K562 (cell line): Measurements from ENCODE around the gene TEX14. TPM values are rescaled to one million over a fixed set of nuclear protein-coding genes. Genes with fewer than 3 reads are reported as not detected.
A peak's percentile ranks its signal among the peaks of the same experiment; 100 is the strongest.

Experiments used
- ATAC-seq: fragments of 200-7000 bp; cut with Tn5 transposase; 3 replicates; pipeline ENCODE4 v1.9.1; 2020; ENCODE audit warnings: moderate library complexity
- BruUV-seq: library from RNA; stranded (reverse); fragments of 400-500 nt; replicated peaks from 2 replicates; lab custom pipeline; 2021; lab: Mats Ljungman, UMichigan
- CTCF ChIA-PET: fragments of 300-600 bp; formaldehyde crosslinking; extraction: SDS; loops from one replicate; lab custom pipeline; 2021; ENCODE audit warnings: low intra/inter-chr PET ratio; lab: Yijun Ruan, JAX
- POLR2A ChIA-PET: fragments of 300-600, 350-650 bp; sonication (Branson Sonifier 250); formaldehyde crosslinking; extraction: SDS; loops from one replicate; lab custom pipeline; 2021; ENCODE audit warnings: antibody characterized with exemption, inconsistent platforms; lab: Yijun Ruan, JAX
- DNase-seq, 4 experiments: peaks; one replicate each; pipeline versions ENCODE4 v3.0.0 to v3.0.0-alpha.2; 2011 to 2018; ENCODE audit warnings: low spot score in 3 of 4, mixed read lengths in 3 of 4; ENCODE audit errors: extremely low read depth in 1 of 4
- FAIRE-seq: peaks from 2 replicates; lab custom pipeline; 2011; peaks lifted over from hg19 to GRCh38; lab: Jason Lieb, UNC
- H2AFZ ChIP-seq: 2 replicates; pipeline ENCODE4 v1.6.0; 2011; ENCODE audit warnings: low read depth, low read length, control low read depth, inconsistent platforms
- H3K27ac ChIP-seq: fragments of 200-600 bp; 3 replicates; pipeline ENCODE4 v1.8.0; 2011; ENCODE audit warnings: low read depth, mild to moderate bottlenecking, control low read depth, inconsistent platforms, low read length, moderate library complexity, mixed read lengths; ENCODE audit errors: extremely low read depth
- H3K27me3 ChIP-seq, 2 experiments: fragments of 300-600 bp in 1 of 2; 2 replicates in 1 of 2; 3 replicates in 1 of 2; pipeline versions ENCODE4 v1.6.0 to v1.8.0; 2011; ENCODE audit warnings: inconsistent platforms in 2 of 2, low read length in 2 of 2, mild to moderate bottlenecking in 1 of 2, mixed read lengths in 1 of 2, moderate library complexity in 1 of 2; ENCODE audit not compliant: control insufficient read depth in 2 of 2, insufficient read depth in 2 of 2
- H3K36me3 ChIP-seq: fragments of 300-600 bp; 3 replicates; pipeline ENCODE4 v1.8.0; 2011; ENCODE audit warnings: mild to moderate bottlenecking, low read length, inconsistent platforms; ENCODE audit not compliant: control insufficient read depth, insufficient read depth
- H3K4me1 ChIP-seq, 2 experiments: fragments of 200-600 bp in 1 of 2; replicated peaks in 1 of 2; 2 replicates in 1 of 2; 3 replicates in 1 of 2; pipeline versions ENCODE4 v1.5.1 to v1.8.0; 2011; ENCODE audit warnings: inconsistent platforms in 2 of 2, low read length in 2 of 2, mild to moderate bottlenecking in 1 of 2, mixed read lengths in 1 of 2, moderate library complexity in 1 of 2; ENCODE audit not compliant: control insufficient read depth in 2 of 2, insufficient read depth in 2 of 2
- H3K4me2 ChIP-seq: 2 replicates; pipeline ENCODE4 v1.6.1; 2011; ENCODE audit warnings: low read length, control low read depth, inconsistent platforms, mixed read lengths; ENCODE audit not compliant: insufficient read depth
- H3K4me3 ChIP-seq: fragments of 200-600 bp; sonication (generic), shearing (Covaris generic); 2 replicates; pipeline ENCODE4 v1.5.1; 2016; ENCODE audit warnings: control low read depth, inconsistent platforms
- H3K79me2 ChIP-seq: fragments of 200-600 bp; 3 replicates; pipeline ENCODE4 v1.8.0; 2011; ENCODE audit warnings: low read length, inconsistent platforms; ENCODE audit not compliant: control insufficient read depth, insufficient read depth
- H3K9ac ChIP-seq, 2 experiments: 2 replicates each; pipeline versions ENCODE4 v1.6.0 to v1.6.1; 2011; ENCODE audit warnings: low read depth in 2 of 2, low read length in 2 of 2, control low read depth in 1 of 2, inconsistent platforms in 1 of 2, mild to moderate bottlenecking in 1 of 2, mixed read lengths in 1 of 2; ENCODE audit not compliant: insufficient read depth in 1 of 2
- H3K9me1 ChIP-seq: one replicate; pipeline ENCODE4 v1.6.0; 2011; ENCODE audit warnings: inconsistent platforms, mild to moderate bottlenecking, low read length, moderate library complexity; ENCODE audit not compliant: control insufficient read depth, insufficient read depth
- H3K9me3 ChIP-seq: replicated peaks from 2 replicates; pipeline ENCODE4 v1.5.1; 2011; ENCODE audit warnings: low read depth, low read length, inconsistent platforms; ENCODE audit not compliant: control insufficient read depth, insufficient read depth
- H4K20me1 ChIP-seq: replicated peaks from 2 replicates; pipeline ENCODE4 v1.6.1; 2011; ENCODE audit warnings: low read length, inconsistent platforms, mixed read lengths; ENCODE audit not compliant: control insufficient read depth, insufficient read depth
- CBFA2T2 ChIP-seq: fragments of 450-650 bp; conservative IDR thresholded peaks from 2 replicates; pipeline ENCODE4 v1.6.1; 2017; ENCODE audit warnings: mild to moderate bottlenecking
- CBFA2T3 ChIP-seq: fragments of 450-650 bp; IDR thresholded peaks from 2 replicates; pipeline ENCODE4 v1.6.1; 2017
- CTCF ChIP-seq, 3 experiments: IDR thresholded peaks in 2 of 3; conservative IDR thresholded peaks in 1 of 3; 2 replicates each; pipeline ENCODE4 v1.5.1; 2011 to 2012; ENCODE audit warnings: low read length in 3 of 3, mild to moderate bottlenecking in 3 of 3, control low read depth in 2 of 3, improper control_type of control experiment in 1 of 3, inconsistent platforms in 1 of 3, low read depth in 1 of 3, mixed read lengths in 1 of 3, moderate library complexity in 1 of 3; ENCODE audit not compliant: insufficient read depth in 2 of 3
- E2F5 ChIP-seq: sonication (generic); formaldehyde crosslinking; IDR thresholded peaks from 2 replicates; pipeline ENCODE4 v1.8.0; 2022; ENCODE audit warnings: mild to moderate bottlenecking, missing genetic modification reagents
- HINFP ChIP-seq: fragments of 450-650 bp; conservative IDR thresholded peaks from 2 replicates; pipeline ENCODE4 v1.6.1; 2016; ENCODE audit warnings: missing genetic modification characterization, low read depth, mild to moderate bottlenecking, control low read depth, missing compliant biosample characterization
- SAP30 ChIP-seq: fragments of 200-600 bp; sonication (generic); IDR thresholded peaks from 2 replicates; pipeline ENCODE4 v1.6.1; 2012; ENCODE audit warnings: borderline replicate concordance, low read depth, mild to moderate bottlenecking, moderate library complexity, low read length, control low read depth, inconsistent platforms; ENCODE audit not compliant: insufficient read depth, poor library complexity, severe bottlenecking
- SRSF3 ChIP-seq: fragments of 200-400 bp; formaldehyde crosslinking; IDR thresholded peaks from 2 replicates; pipeline ENCODE4 v1.6.1; 2016; ENCODE audit warnings: mild to moderate bottlenecking, low read length, moderate library complexity; ENCODE audit not compliant: insufficient read depth
- USF1 ChIP-seq: sonication (generic); formaldehyde crosslinking; IDR thresholded peaks from 2 replicates; pipeline ENCODE4 v1.9.0; 2022; ENCODE audit warnings: mild to moderate bottlenecking, missing genetic modification reagents
- ZNF140 ChIP-seq: fragments of 250-450 bp; sonication (Bioruptor Pico); IDR thresholded peaks from 2 replicates; pipeline ENCODE4 v1.8.0; 2021; ENCODE audit warnings: moderate library complexity, mild to moderate bottlenecking, inconsistent platforms
- WGBS: fragments of 100-300 bp; shearing (Covaris generic); methylation state at CpG from one replicate; pipeline ENCODE4 v1.1.6; 2016; ENCODE audit warnings: low coverage, mixed read lengths; ENCODE audit not compliant: insufficient coverage; ENCODE audit errors: missing lambda C conversion rate; 5-methylcytosine and 5-hydroxymethylcytosine counted together
- in situ Hi-C: fragments of 300-500 bp; cut with MboI; formaldehyde crosslinking; loops from 4 replicates; pipeline ENCODE4 v1.15.0; 2018; ENCODE audit warnings: inconsistent platforms, mixed read lengths
- intact Hi-C: fragments of 100-400 bp; cut with micrococcal nuclease; formaldehyde crosslinking; loops from 2 replicates; pipeline ENCODE4 v1.14.2; 2022
- polyA plus RNA-seq, 8 experiments: library from polyadenylated mRNA; depleted of rRNA in 4 of 8; stranded (reverse) in 5 of 8; unstranded in 3 of 8; fragments of >200 nt; fragmentation: Nextera tagmentation in 2 of 8; fragmentation: Illumina TruSeq in 1 of 8; extraction: Ambion mirVana in 2 of 8; extraction: Trizol in 1 of 8; gene quantifications; 2 replicates each; pipeline versions ENCODE4 v1.2.1 to v1.2.3, GENCODE V29; 2011 to 2014; ENCODE audit warnings: inconsistent platforms in 1 of 8, missing spikeins in 1 of 8
- total RNA-seq, 7 experiments: library from RNA; depleted of rRNA in 6 of 7; stranded (reverse); fragments of >200 nt in 6 of 7; fragmentation: Illumina TruSeq in 2 of 7; extraction: Trizol in 2 of 7; gene quantifications; 2 replicates each; pipeline versions ENCODE4 v1.2.1 to v1.2.3, GENCODE V29; 2011 to 2021; ENCODE audit warnings: low replicate concordance in 1 of 7

Gene TEX14
- total and polyA plus RNA-seq, 9 of the 15 experiments (the other 6 are each of a cell fraction or from before 2014, with no cell fraction given), result 0.05 to 0.12 (median 0.09) TPM; not detected in 1

- no peak overlapping the region for H3K4me3 ChIP-seq
- no peak overlapping the region for H3K27ac ChIP-seq
- intact Hi-C loops (no loop called here), in situ Hi-C loops (no loop called here)
- H3K9me3 ChIP-seq, result no peaks in the 10 kb centered on the region
- 2% methylated on average over 3 of the region's 3 CpGs for WGBS
- no peak overlapping the region for H3K4me2 ChIP-seq
- ChIA-PET CTCF (no interaction called here), POLR2A (interaction anchor here (0.8 to 2.1 kb wide), 5 partner anchors 10 to 103 kb away, joined by 3 to 8 read pairs (median 4); no protein-coding TSS in a partner anchor)
- TF ChIP-seq SAP30 (no peak), CBFA2T2 (peak; percentile 31; the same call in 1 of the 2 replicates), CBFA2T3 (peak; percentile 37; the same call in 1 of the 2 replicates)
- no peaks in the 10 kb centered on the region for H3K79me2 ChIP-seq
- H3K4me1 ChIP-seq, result peaks cover 2 to 16% of the 10 kb centered on the region in 2 experiments; a peak in 4 of 5 replicates
- H3K9ac ChIP-seq, result 0 out of 4 replicates have a peak overlapping the region, but pooled peaks of 1 of the 2 experiments have one; percentile 56
- BruUV-seq, result no TSS peak
- no peaks in the 10 kb centered on the region for H3K27me3 ChIP-seq
- ATAC-seq (no peak), FAIRE-seq (no peak), DNase-seq (no peak)
- no peaks in the 10 kb centered on the region for H3K36me3 ChIP-seq
- H3K9me1 ChIP-seq, result no peaks in the 10 kb centered on the region
- H4K20me1 ChIP-seq, result peaks cover 4% of the 10 kb centered on the region
- no peak overlapping the region for H2AFZ ChIP-seq
These were observed 163.9 kb downstream of the TEX14 start for GRCh38 chr17:58527949-58528348.

- DNase-seq (no peak), ATAC-seq (peak; percentile 23), FAIRE-seq (peak; percentile 23)
- intact Hi-C loops, result no loop called here
- in situ Hi-C loops, result no loop called here
- Histone ChIP-seq H3K4me3 (no peak overlapping the region), H3K27ac (no peak overlapping the region), H4K20me1 (peaks cover 4% of the 10 kb centered on the region), H3K36me3 (no peaks in the 10 kb centered on the region), H3K4me2 (no peak overlapping the region), H3K9ac (no peak overlapping the region; a peak in 1 of 4 replicates), H3K27me3 (no peaks in the 10 kb centered on the region), H3K9me1 (no peaks in the 10 kb centered on the region), H2AFZ (0 out of 2 replicates have a peak overlapping the region, but pooled peaks have one; percentile 14), H3K79me2 (no peaks in the 10 kb centered on the region), H3K9me3 (no peaks in the 10 kb centered on the region), H3K4me1 (peaks cover 2 to 16% of the 10 kb centered on the region in 2 experiments; a peak in 4 of 5 replicates)
- ChIA-PET POLR2A (interaction anchor here (0.6 to 2.1 kb wide), 6 partner anchors 9 to 713 kb away, joined by 3 to 8 read pairs (median 4); no protein-coding TSS in a partner anchor), CTCF (no interaction called here)
- no TSS peak for BruUV-seq
- WGBS, result 38% methylated on average over 2 of the region's 2 CpGs
- no peak for TF ChIP-seq SRSF3
- TF ChIP-seq USF1 (CRISPR knock-in tag), result 0 out of 2 replicates have a peak, but pooled peaks have one; percentile 14
- TF ChIP-seq HINFP (tag), result no peak
- no peak for TF ChIP-seq E2F5 (CRISPR knock-in tag)
- TF ChIP-seq ZNF140 (CRISPR knock-in tag), result no peak
- peak; percentile 7 to 42 (median 28); a peak in 4 of 6 replicates for TF ChIP-seq CTCF (IDR thresholded peaks at IDR 0.05 in 2 of 3, conservative IDR thresholded peaks at IDR 0.05 in 1 of 3; ENCODE audit: insufficient read depth in 2 of 3, low read depth in 1 of 3, low read length in 3 of 3)
These were observed 164.5 kb downstream of the TEX14 start for GRCh38 chr17:58527306-58527705.
